Endodermal cell (in vitro differentiated cells): ENCODE results near the gene SCYL2. TPM values are rescaled to one million over a fixed set of nuclear protein-coding genes. Genes with fewer than 3 reads are reported as not detected.
A peak's percentile ranks its signal among the peaks of the same experiment; 100 is the strongest.
"Not testable (repeated sequence)": the region's sequence is repeated elsewhere in the genome, so short reads cannot be mapped to it uniquely, and the experiment has no call there.

ENCODE experiments used
- DNase-seq: peaks from one replicate; pipeline ENCODE4 v3.0.0-alpha.2; 2017
- H3K27ac ChIP-seq: 2 replicates; pipeline ENCODE4 v1.5.1; 2013; ENCODE audit warnings: mild to moderate bottlenecking, low read depth, low read length, moderate library complexity
- H3K27me3 ChIP-seq: 2 replicates; pipeline ENCODE4 v1.6.1; 2013; ENCODE audit warnings: mild to moderate bottlenecking, low read length, moderate library complexity; ENCODE audit not compliant: insufficient read depth, control insufficient read depth, poor library complexity, severe bottlenecking
- H3K36me3 ChIP-seq: 2 replicates; pipeline ENCODE4 v1.7.0; 2013; ENCODE audit warnings: mild to moderate bottlenecking, low read length, moderate library complexity; ENCODE audit not compliant: control insufficient read depth, insufficient read depth
- H3K4me1 ChIP-seq: one replicate; pipeline ENCODE4 v1.7.0; 2013; ENCODE audit warnings: low read length; ENCODE audit not compliant: control insufficient read depth, insufficient read depth
- H3K4me3 ChIP-seq: 2 replicates; pipeline ENCODE4 v1.5.1; 2013; ENCODE audit warnings: mild to moderate bottlenecking, low read length, moderate library complexity
- H3K9ac ChIP-seq: 2 replicates; pipeline ENCODE4 v1.6.1; 2013; ENCODE audit warnings: mild to moderate bottlenecking, low read length, moderate library complexity; ENCODE audit not compliant: poor library complexity, severe bottlenecking; ENCODE audit errors: extremely low read depth
- H3K9me3 ChIP-seq: 2 replicates; pipeline ENCODE4 v1.6.1; 2013; ENCODE audit warnings: mild to moderate bottlenecking, low read length, moderate library complexity; ENCODE audit not compliant: control insufficient read depth
- H3K27ac Mint-ChIP-seq: 2 replicates; pipeline ENCODE4 v1.8.0; 2020; ENCODE audit warnings: mixed read lengths
- H3K27me3 Mint-ChIP-seq: 2 replicates; pipeline ENCODE4 v1.8.0; 2021; ENCODE audit warnings: mild to moderate bottlenecking, mixed read lengths; ENCODE audit not compliant: insufficient read depth
- H3K36me3 Mint-ChIP-seq: 2 replicates; pipeline ENCODE4 v1.8.0; 2020; ENCODE audit warnings: low read depth, mixed read lengths
- H3K4me1 Mint-ChIP-seq: 2 replicates; pipeline ENCODE4 v1.8.0; 2020; ENCODE audit warnings: mixed read lengths
- H3K4me3 Mint-ChIP-seq: 2 replicates; pipeline ENCODE4 v1.8.0; 2020; ENCODE audit warnings: mild to moderate bottlenecking, moderate library complexity, mixed read lengths
- H3K9me3 Mint-ChIP-seq: 2 replicates; pipeline ENCODE4 v1.8.0; 2020; ENCODE audit warnings: mild to moderate bottlenecking, mixed read lengths
- WGBS, 2 experiments: methylation state at CpG; one replicate each; pipeline versions ENCODE4 v1.1.5 to v1.1.7; 2013; ENCODE audit warnings: missing lambda C conversion rate in 2 of 2, mixed read lengths in 1 of 2; ENCODE audit not compliant: insufficient coverage in 1 of 2, insufficient read length in 1 of 2; 5-methylcytosine and 5-hydroxymethylcytosine counted together
- total RNA-seq, 2 donors: library from RNA; stranded (reverse); fragmentation: NEBNext Ultra II Directional in 1 of 2; extraction: Animal tissue kit (Norgen Biotek cat#: 25700) in 1 of 2; gene quantifications; 2 replicates in 1 of 2; 3 replicates in 1 of 2; pipeline ENCODE4 v1.2.1, GENCODE V29; 2021
- TF ChIP-seq, protein P1 (sequence below): fragments of 200-600 bp; sonication (generic); conservative IDR thresholded peaks from 2 replicates; pipeline ENCODE4 v1.5.0; 2021; ENCODE audit warnings: antibody characterized with exemption, mild to moderate bottlenecking

Gene SCYL2
- total RNA-seq, 2 donors from 2014 or later, result 54.5 to 59.6 TPM

DNA sequence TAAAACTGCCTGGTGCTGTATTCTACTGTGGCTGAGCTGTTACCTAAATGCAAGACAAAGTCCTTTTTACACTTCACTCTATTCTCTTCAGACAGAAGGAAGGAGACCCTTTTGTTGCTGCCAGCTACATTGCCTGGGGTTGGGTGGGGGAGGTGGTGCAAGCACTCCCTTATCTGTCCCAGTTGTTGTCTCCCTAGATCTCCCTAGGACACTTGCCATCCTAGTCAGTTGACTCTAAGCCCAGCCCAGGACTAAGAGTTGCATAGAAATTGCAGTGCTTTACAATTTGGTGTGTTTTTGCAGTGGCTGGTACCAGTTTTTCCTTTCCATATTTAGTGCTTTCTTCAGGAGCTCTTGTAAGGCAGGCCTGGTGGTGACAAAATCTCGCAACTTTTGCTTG is 35.1 kb downstream of the SCYL2 start:
- H3K4me3 Mint-ChIP-seq, result no peak overlapping the region
- Histone ChIP-seq H3K27ac (no peak overlapping the region), H3K4me3 (peak overlapping the region; percentile 27), H3K4me1 (peaks cover 5% of the 10 kb centered on the region), H3K9me3 (peaks cover 75% of the 10 kb centered on the region), H3K36me3 (peaks cover 85% of the 10 kb centered on the region), H3K9ac (no peak overlapping the region), H3K27me3 (no peaks in the 10 kb centered on the region)
- no peak for DNase-seq
- H3K27me3 Mint-ChIP-seq, result no peaks in the 10 kb centered on the region
- H3K9me3 Mint-ChIP-seq, result peaks cover 64% of the 10 kb centered on the region
- peaks cover 6% of the 10 kb centered on the region for H3K4me1 Mint-ChIP-seq
- peaks cover 95% of the 10 kb centered on the region for H3K36me3 Mint-ChIP-seq
- 94% methylated on average over 1 of the region's 1 CpG; no CpG with 5 or more reads in 1 of the 2 experiments for WGBS, 2 experiments
- H3K27ac Mint-ChIP-seq, result no peak overlapping the region
- TF ChIP-seq, protein P1, sequence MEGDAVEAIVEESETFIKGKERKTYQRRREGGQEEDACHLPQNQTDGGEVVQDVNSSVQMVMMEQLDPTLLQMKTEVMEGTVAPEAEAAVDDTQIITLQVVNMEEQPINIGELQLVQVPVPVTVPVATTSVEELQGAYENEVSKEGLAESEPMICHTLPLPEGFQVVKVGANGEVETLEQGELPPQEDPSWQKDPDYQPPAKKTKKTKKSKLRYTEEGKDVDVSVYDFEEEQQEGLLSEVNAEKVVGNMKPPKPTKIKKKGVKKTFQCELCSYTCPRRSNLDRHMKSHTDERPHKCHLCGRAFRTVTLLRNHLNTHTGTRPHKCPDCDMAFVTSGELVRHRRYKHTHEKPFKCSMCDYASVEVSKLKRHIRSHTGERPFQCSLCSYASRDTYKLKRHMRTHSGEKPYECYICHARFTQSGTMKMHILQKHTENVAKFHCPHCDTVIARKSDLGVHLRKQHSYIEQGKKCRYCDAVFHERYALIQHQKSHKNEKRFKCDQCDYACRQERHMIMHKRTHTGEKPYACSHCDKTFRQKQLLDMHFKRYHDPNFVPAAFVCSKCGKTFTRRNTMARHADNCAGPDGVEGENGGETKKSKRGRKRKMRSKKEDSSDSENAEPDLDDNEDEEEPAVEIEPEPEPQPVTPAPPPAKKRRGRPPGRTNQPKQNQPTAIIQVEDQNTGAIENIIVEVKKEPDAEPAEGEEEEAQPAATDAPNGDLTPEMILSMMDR, result no peak

DNA sequence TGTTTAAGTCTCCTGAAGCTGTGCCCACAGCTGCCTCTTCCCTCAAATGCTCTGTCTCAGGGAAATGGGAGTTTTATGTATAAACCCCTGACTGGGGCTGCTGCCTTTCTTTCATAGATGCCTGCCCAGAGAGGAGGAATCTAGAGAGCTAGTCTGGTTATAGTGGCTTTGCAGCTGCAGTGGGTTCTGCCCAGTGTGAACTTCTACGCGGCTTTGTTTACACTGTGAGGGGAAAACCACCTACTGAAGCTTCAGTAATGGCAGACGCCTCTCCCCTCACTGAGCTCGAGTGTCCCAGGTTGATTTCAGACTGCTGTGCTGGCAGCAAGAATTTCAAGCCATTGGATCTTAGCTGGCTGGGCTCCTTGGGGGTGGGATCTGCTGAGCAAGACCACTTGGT is 36.9 kb downstream of the SCYL2 start:
- Histone ChIP-seq H3K36me3 (peaks cover 73% of the 10 kb centered on the region), H3K27ac (no peak overlapping the region), H3K9me3 (peaks cover 75% of the 10 kb centered on the region), H3K4me3 (no peak overlapping the region), H3K4me1 (peaks cover 5% of the 10 kb centered on the region), H3K9ac (no peak overlapping the region), H3K27me3 (no peaks in the 10 kb centered on the region)
- no peak for DNase-seq
- H3K4me1 Mint-ChIP-seq, result peaks cover 6% of the 10 kb centered on the region
- H3K9me3 Mint-ChIP-seq, result peaks cover 72% of the 10 kb centered on the region
- H3K4me3 Mint-ChIP-seq, result no peak overlapping the region
- H3K36me3 Mint-ChIP-seq, result peaks cover 93% of the 10 kb centered on the region
- 94 to 95% methylated on average over 2 to 4 of the region's 4 CpGs for WGBS, 2 experiments
- TF ChIP-seq, protein P1, result no peak
- H3K27ac Mint-ChIP-seq, result no peak overlapping the region
- H3K27me3 Mint-ChIP-seq, result no peaks in the 10 kb centered on the region

DNA sequence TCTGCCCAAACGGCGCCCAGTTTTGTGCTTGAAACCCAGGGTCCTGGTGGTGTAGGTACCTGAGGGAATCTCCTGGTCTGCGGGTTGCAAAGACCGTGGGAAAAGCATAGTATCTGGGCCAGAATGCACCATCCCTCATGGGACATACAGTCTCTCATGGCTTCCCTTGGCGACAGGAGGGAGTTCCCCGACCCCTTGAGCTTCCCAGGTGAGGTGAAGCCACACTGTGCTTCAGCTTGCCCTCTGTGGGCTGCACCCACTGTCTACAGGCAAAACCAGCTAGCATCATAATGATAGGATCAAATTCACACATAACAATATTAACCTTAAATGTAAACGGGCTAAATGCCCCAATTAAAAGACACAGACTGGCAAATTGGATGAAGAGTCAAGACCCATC is 37.4 kb downstream of the SCYL2 start:
- not testable (repeated sequence) for H3K4me1 ChIP-seq, H3K27me3 Mint-ChIP-seq, H3K4me1 Mint-ChIP-seq, H3K9ac ChIP-seq, H3K27ac Mint-ChIP-seq, H3K4me3 ChIP-seq, DNase-seq, H3K27ac ChIP-seq, H3K4me3 Mint-ChIP-seq, H3K27me3 ChIP-seq
- 91 to 95% methylated on average over 6 to 7 of the region's 7 CpGs for WGBS, 2 experiments
- Mint-ChIP-seq H3K36me3 (peaks cover 91% of the 10 kb centered on the region), H3K9me3 (peaks cover 72% of the 10 kb centered on the region)
- Histone ChIP-seq H3K9me3 (peaks cover 70% of the 10 kb centered on the region), H3K36me3 (peaks cover 73% of the 10 kb centered on the region)

DNA sequence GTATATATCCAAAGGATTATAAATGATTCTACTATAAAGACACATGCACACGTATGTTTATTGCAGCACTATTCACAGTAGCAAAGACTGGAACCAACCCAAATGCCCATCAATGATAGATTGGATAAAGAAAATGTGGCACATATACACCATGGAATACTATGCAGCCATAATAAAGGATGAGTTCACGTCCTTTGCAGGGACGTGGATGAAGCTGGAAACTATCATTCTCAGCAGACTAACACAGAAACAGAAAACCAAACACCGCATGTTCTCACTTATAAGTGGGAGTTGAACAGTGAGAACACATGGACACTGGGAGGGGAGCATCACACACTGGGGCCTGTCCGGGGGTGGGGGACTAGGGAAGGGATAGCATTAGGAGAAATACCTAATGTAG is 41.2 kb downstream of the SCYL2 start:
- H3K4me3 Mint-ChIP-seq, H3K9ac ChIP-seq, H3K27me3 Mint-ChIP-seq, H3K4me3 ChIP-seq, H3K27ac ChIP-seq, H3K4me1 Mint-ChIP-seq, H3K27me3 ChIP-seq, H3K4me1 ChIP-seq, H3K27ac Mint-ChIP-seq, DNase-seq: not testable (repeated sequence)
- peaks cover 46% of the 10 kb centered on the region for H3K9me3 Mint-ChIP-seq
- H3K9me3 ChIP-seq, result peaks cover 37% of the 10 kb centered on the region
- H3K36me3 ChIP-seq, result peaks cover 78% of the 10 kb centered on the region
- WGBS, 2 experiments, result 97 to 100% methylated on average over 1 to 4 of the region's 5 CpGs
- peaks cover 70% of the 10 kb centered on the region for H3K36me3 Mint-ChIP-seq
